ENCODE data around the gene DUSP9.
"Not testable (repeated sequence)": the region's sequence is repeated elsewhere in the genome, so short reads cannot be mapped to it uniquely, and the experiment has no call there.

Gene DUSP9

GRCh38 chrX:153672531-153673427 lies 25.8 kb downstream of the DUSP9 start:
- DNase-seq (ENCODE audit: low spot score): no peak

GRCh38 chrX:153673428-153674218 lies 26.6 kb downstream of the DUSP9 start, which contains the start of gene PNCK:
Gene PNCK (minus strand): TSS chrX:153673813. CDS start chrX:153673076, 737 bp downstream.
- no peak for DNase-seq (ENCODE audit: low spot score)

GRCh38 chrX:153674219-153674851 lies 27.3 kb downstream of the DUSP9 start:
- DNase-seq (ENCODE audit: low spot score): no peak

GRCh38 chrX:153681175-153681574 lies 34.2 kb downstream of the DUSP9 start:
- no peak for DNase-seq (ENCODE audit: low spot score)

- not testable (repeated sequence) for DNase-seq (ENCODE audit: low spot score)
These were observed 36.5 kb downstream of the DUSP9 start for GRCh38 chrX:153683486-153683885.

GRCh38 chrX:153684467-153685155 lies 37.6 kb downstream of the DUSP9 start:
- DNase-seq (ENCODE audit: low spot score): no peak

- DNase-seq (ENCODE audit: low spot score): no peak
These were observed 38.1 kb downstream of the DUSP9 start for GRCh38 chrX:153685156-153685536.

GRCh38 chrX:153685751-153686696 lies 39.0 kb downstream of the DUSP9 start:
- DNase-seq (ENCODE audit: low spot score): no peak

GRCh38 chrX:153686711-153687110 lies 39.7 kb downstream of the DUSP9 start:
- DNase-seq (ENCODE audit: low spot score): no peak

- peak; percentile 76 for DNase-seq (ENCODE audit: low spot score)
These were observed 40.4 kb downstream of the DUSP9 start, which contains the start of gene SLC6A8 for GRCh38 chrX:153687121-153688039. Gene SLC6A8 (plus strand): TSS chrX:153687926. CDS start chrX:153688575, 649 bp downstream.

- DNase-seq (ENCODE audit: low spot score): no peak
These were observed 41.1 kb downstream of the DUSP9 start for GRCh38 chrX:153688071-153688470.

GRCh38 chrX:153688506-153688905 lies 41.5 kb downstream of the DUSP9 start:
- no peak for DNase-seq (ENCODE audit: low spot score)

GRCh38 chrX:153688911-153689590 lies 42.0 kb downstream of the DUSP9 start:
- DNase-seq (ENCODE audit: low spot score): peak; percentile 70

- DNase-seq (ENCODE audit: low spot score): no peak
These were observed 42.9 kb downstream of the DUSP9 start for GRCh38 chrX:153689654-153690465.

GRCh38 chrX:153690466-153690865 lies 43.5 kb downstream of the DUSP9 start:
- no peak for DNase-seq (ENCODE audit: low spot score)

GRCh38 chrX:153691032-153691827 lies 44.2 kb downstream of the DUSP9 start:
- not testable (repeated sequence) for DNase-seq (ENCODE audit: low spot score)

- DNase-seq (ENCODE audit: low spot score): no peak
These were observed 45.0 kb downstream of the DUSP9 start for GRCh38 chrX:153692003-153692402.

Measured in Ammon's horn (tissue), 1 donor.